A673 (cell line): ENCODE measurements around the gene COL19A1. TPM values are rescaled to one million over a fixed set of nuclear protein-coding genes. Genes with fewer than 3 reads are reported as not detected.

Experiments
- BruUV-seq: library from RNA; stranded (reverse); fragments of 400-500 nt; replicated peaks from 2 replicates; lab custom pipeline; 2021; lab: Mats Ljungman, UMichigan
- CTCF ChIA-PET: fragments of 300-600 bp; sonication (Branson Sonifier 250); formaldehyde crosslinking; loops from one replicate; lab custom pipeline; 2022; ENCODE audit warnings: antibody characterized with exemption; lab: Charles Lee
- POLR2A ChIA-PET: fragments of 300-600 bp; sonication (Branson Sonifier 250); formaldehyde crosslinking; loops from one replicate; lab custom pipeline; 2022; ENCODE audit warnings: antibody characterized with exemption; ENCODE audit not compliant: low non-redundant PET; lab: Charles Lee
- DNase-seq: peaks from one replicate; pipeline ENCODE4 v3.0.0-alpha.2; 2015; ENCODE audit warnings: low spot score
- H3K27ac ChIP-seq: fragments of 200-600 bp; sonication (generic); 2 replicates; pipeline ENCODE4 v1.5.1; 2016; ENCODE audit warnings: mixed run types, low read depth, mild to moderate bottlenecking, mixed read lengths, antibody characterized with exemption, low read length; ENCODE audit not compliant: poor library complexity, severe bottlenecking
- H3K27me3 ChIP-seq: fragments of 200-600 bp; sonication (generic); replicated peaks from 2 replicates; pipeline ENCODE4 v1.6.1; 2017; ENCODE audit warnings: mixed run types, low read depth, mild to moderate bottlenecking, mixed read lengths, antibody characterized with exemption, low read length; ENCODE audit not compliant: insufficient read depth, poor library complexity
- H3K36me3 ChIP-seq: fragments of 200-600 bp; sonication (generic); 2 replicates; pipeline ENCODE4 v1.6.1; 2016; ENCODE audit warnings: mixed run types, mild to moderate bottlenecking, mixed read lengths, antibody characterized with exemption, low read length; ENCODE audit not compliant: insufficient read depth, poor library complexity, severe bottlenecking
- H3K4me1 ChIP-seq: fragments of 200-600 bp; sonication (generic); 2 replicates; pipeline ENCODE4 v1.6.1; 2017; ENCODE audit warnings: mixed run types, mild to moderate bottlenecking, mixed read lengths, antibody characterized with exemption, low read length; ENCODE audit not compliant: insufficient read depth, poor library complexity, severe bottlenecking
- H3K4me3 ChIP-seq: fragments of 200-600 bp; sonication (generic); 2 replicates; pipeline ENCODE4 v1.5.1; 2016; ENCODE audit warnings: low read depth, mixed run types, mild to moderate bottlenecking, mixed read lengths, low read length; ENCODE audit not compliant: poor library complexity, severe bottlenecking
- H3K9me3 ChIP-seq: fragments of 200-600 bp; sonication (generic); 2 replicates; pipeline ENCODE4 v1.6.1; 2016; ENCODE audit warnings: mixed run types, low read depth, mild to moderate bottlenecking, mixed read lengths, antibody characterized with exemption, low read length; ENCODE audit not compliant: poor library complexity, severe bottlenecking
- EZH2 ChIP-seq: fragments of 200-600 bp; sonication (generic); IDR thresholded peaks from 2 replicates; pipeline ENCODE4 v1.6.1; 2017; ENCODE audit warnings: borderline replicate concordance, low read depth, mild to moderate bottlenecking, mixed read lengths, antibody characterized with exemption, low read length; ENCODE audit not compliant: poor library complexity, severe bottlenecking
- intact Hi-C: fragments of 100-400 bp; cut with micrococcal nuclease; formaldehyde crosslinking; loops from one replicate; pipeline ENCODE4 v1.10.0; 2022; ENCODE audit not compliant: unreplicated experiment
- total RNA-seq: library from RNA; stranded (reverse); gene quantifications from 2 replicates; pipeline ENCODE4 v1.2.3, GENCODE V29; 2021
- TF ChIP-seq, protein P1 (sequence below): fragments of 300-800, 200-600 bp; sonication (generic); conservative IDR thresholded peaks from 2 replicates; pipeline ENCODE4 v1.5.1; 2017; ENCODE audit warnings: low read depth, mild to moderate bottlenecking, antibody characterized with exemption, low read length, moderate library complexity, mixed read lengths

COL19A1 gene
- total RNA-seq, 1 experiment from 2014 or later: 0.37 TPM

DNA sequence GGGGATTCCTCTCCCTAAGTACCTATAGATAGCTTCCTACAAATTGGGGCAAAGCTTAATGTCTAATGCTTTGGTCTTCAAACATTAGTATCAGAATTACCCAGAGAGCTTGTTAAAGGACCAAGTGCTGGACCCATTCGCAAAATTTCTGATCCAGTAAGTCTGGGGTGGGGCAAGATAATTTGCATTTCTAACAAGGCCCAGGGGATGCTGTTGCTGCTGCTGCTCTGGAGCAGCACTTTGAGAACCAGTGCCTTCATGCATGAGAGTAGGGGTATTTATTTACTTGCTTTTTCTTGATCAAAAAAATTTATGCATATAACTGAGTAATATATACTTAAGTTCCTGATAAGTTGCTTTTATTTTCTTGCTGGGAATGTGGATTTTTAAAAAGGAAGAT, 24.5 kb upstream of the COL19A1 start:
- DNase-seq: no peak
- no peaks in the 10 kb centered on the region for H3K9me3 ChIP-seq
- no peaks in the 10 kb centered on the region for H3K27me3 ChIP-seq
- ChIA-PET CTCF (no interaction called here), POLR2A (no interaction called here)
- H3K36me3 ChIP-seq: no peaks in the 10 kb centered on the region
- H3K4me1 ChIP-seq: no peaks in the 10 kb centered on the region
- no peak overlapping the region for H3K27ac ChIP-seq
- BruUV-seq: no TSS peak
- intact Hi-C loops: no loop called here
- H3K4me3 ChIP-seq: no peak overlapping the region
- TF ChIP-seq, protein P1, sequence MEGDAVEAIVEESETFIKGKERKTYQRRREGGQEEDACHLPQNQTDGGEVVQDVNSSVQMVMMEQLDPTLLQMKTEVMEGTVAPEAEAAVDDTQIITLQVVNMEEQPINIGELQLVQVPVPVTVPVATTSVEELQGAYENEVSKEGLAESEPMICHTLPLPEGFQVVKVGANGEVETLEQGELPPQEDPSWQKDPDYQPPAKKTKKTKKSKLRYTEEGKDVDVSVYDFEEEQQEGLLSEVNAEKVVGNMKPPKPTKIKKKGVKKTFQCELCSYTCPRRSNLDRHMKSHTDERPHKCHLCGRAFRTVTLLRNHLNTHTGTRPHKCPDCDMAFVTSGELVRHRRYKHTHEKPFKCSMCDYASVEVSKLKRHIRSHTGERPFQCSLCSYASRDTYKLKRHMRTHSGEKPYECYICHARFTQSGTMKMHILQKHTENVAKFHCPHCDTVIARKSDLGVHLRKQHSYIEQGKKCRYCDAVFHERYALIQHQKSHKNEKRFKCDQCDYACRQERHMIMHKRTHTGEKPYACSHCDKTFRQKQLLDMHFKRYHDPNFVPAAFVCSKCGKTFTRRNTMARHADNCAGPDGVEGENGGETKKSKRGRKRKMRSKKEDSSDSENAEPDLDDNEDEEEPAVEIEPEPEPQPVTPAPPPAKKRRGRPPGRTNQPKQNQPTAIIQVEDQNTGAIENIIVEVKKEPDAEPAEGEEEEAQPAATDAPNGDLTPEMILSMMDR: no peak
- no peak for TF ChIP-seq EZH2

DNA sequence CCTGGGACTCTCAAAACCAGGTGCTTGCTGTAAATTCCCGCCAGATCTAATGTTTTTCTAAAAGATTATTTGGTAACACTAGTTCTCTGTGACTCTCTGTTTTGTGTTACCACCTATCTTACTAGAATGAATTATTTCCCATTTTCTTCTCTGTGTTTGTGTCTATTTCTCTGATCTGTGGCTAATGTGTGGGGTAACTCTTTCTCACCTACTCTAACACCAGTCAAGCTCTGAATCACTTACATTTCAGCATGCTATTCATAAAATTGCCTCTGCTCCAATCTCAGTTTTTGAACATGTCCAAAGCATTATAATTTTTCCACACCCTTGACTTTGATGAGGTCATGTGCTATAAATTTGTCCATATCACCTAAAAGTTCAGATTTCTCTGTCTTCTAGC, 23.2 kb upstream of the COL19A1 start:
- no peaks in the 10 kb centered on the region for H3K36me3 ChIP-seq
- no TSS peak for BruUV-seq
- CTCF ChIA-PET: no interaction called here

DNA sequence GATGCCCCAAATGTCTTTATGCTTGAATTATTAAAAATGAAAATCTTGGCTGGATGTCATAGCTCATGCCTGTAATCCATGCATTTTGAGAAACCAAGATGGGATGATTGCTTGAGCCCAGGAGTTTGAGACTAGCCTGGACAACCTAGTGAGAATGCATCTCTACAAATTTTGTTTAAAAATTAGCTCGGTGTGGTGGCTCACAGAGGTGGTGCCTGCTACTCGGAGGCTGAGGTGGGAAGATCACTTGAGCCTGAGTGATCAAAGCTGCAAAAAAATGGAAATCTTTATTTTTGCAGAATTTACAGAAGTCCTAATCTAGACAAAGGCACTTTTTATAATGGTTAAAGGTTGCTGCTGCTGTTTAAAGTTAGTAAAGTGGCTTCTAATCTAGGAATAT, 20.0 kb upstream of the COL19A1 start:
- TF ChIP-seq, protein P1: no peak
- TF ChIP-seq EZH2: no peak
- no peak overlapping the region for H3K4me3 ChIP-seq
- intact Hi-C loops: no loop called here
- ChIA-PET POLR2A (no interaction called here), CTCF (no interaction called here)
- no peak overlapping the region for H3K27ac ChIP-seq
- no peaks in the 10 kb centered on the region for H3K27me3 ChIP-seq
- H3K36me3 ChIP-seq: no peaks in the 10 kb centered on the region
- no peak for DNase-seq
- BruUV-seq: no TSS peak
- H3K9me3 ChIP-seq: no peaks in the 10 kb centered on the region
- no peaks in the 10 kb centered on the region for H3K4me1 ChIP-seq

More for the DNA sequence above, 23.2 kb upstream of the COL19A1 start:
- Histone ChIP-seq H3K27ac (no peak overlapping the region), H3K4me3 (no peak overlapping the region), H3K27me3 (no peaks in the 10 kb centered on the region), H3K4me1 (no peaks in the 10 kb centered on the region), H3K9me3 (no peaks in the 10 kb centered on the region)
- TF ChIP-seq EZH2: no peak
- TF ChIP-seq, protein P1: no peak
- DNase-seq: no peak
- POLR2A ChIA-PET: no interaction called here
- intact Hi-C loops: no loop called here
